HL-60/S4 treated with phorbol 12-myristate 13-acetate at 8.2 ng/mL for 4 days and 3 days (cell line): ENCODE data around the gene PCDHAC1.

ENCODE experiments used
- in situ Hi-C: fragments of 300-500 bp; cut with MboI; formaldehyde crosslinking; loops from 2 replicates; pipeline ENCODE4 v1.15.0; 2022; ENCODE audit warnings: low sequenced_read_pairs

Gene PCDHAC1

GRCh38 chr5:140966293-140967225 lies 40.5 kb downstream of the PCDHAC1 start, which contains the start of gene PCDHAC2:
Gene PCDHAC2, plus strand, starts transcription at chr5:140966476. Its CDS starts 291 bp downstream, at chr5:140966767.
- in situ Hi-C loops = no loop called here

- in situ Hi-C loops = no loop called here
Measured at GRCh38 chr5:140967226-140967893, 41.3 kb downstream of the PCDHAC1 start.

GRCh38 chr5:140969880-140970279 lies 43.8 kb downstream of the PCDHAC1 start:
- in situ Hi-C loops = no loop called here

- in situ Hi-C loops = no loop called here
Measured at GRCh38 chr5:140973550-140973949, 47.5 kb downstream of the PCDHAC1 start.

GRCh38 chr5:140977003-140977402 lies 50.9 kb downstream of the PCDHAC1 start:
- in situ Hi-C loops = no loop called here

GRCh38 chr5:140978260-140978659 lies 52.2 kb downstream of the PCDHAC1 start:
- in situ Hi-C loops = no loop called here

- in situ Hi-C loops = no loop called here
Measured at GRCh38 chr5:140978983-140979382, 52.9 kb downstream of the PCDHAC1 start.
